HG03378 (cell line): Measurements from ENCODE around the gene SKIDA1.

Source experiments
- ATAC-seq: cut with Tn5 transposase; IDR thresholded peaks from one replicate; pipeline ENCODE4 v1.9.1; 2021; ENCODE audit warnings: mild to moderate bottlenecking, moderate library complexity; ENCODE audit not compliant: unreplicated experiment

The SKIDA1 gene

DNA sequence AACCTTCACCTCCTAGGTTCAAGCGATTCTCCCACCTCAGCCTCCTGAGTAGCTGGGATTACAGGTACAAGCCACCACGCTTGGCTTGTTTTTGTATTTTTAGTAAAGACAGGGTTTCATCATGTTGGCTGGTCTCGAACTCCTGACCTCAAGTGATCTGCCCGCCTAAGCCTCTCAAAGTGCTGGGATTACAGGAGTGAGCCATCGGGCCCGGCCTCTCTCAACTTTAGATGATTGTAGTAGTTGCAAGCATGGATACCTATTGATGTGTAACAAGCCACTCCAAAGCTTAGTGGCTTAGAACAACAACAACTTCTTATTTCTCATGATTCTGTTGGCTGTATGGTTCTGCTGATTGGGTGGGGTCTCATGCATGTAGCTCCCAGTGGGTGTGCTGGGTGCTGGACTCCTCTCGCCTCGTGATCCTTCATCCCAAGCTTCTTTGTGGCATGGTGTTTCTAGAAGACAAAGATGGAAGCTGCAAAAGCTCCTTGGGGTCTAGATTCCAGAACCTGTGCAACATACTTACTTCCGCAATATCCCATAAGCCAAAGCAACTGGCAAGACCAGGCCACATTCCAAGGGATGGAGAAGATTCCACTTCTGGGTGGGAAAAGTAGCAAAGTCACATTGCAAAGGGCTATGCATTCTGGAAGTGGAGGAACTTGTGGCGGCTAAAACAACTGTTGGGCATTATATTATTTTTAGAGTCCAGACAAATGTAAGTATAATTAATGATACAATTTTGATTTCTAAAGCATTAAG is 37.9 kb downstream of the SKIDA1 start:
- no peak for ATAC-seq

DNA sequence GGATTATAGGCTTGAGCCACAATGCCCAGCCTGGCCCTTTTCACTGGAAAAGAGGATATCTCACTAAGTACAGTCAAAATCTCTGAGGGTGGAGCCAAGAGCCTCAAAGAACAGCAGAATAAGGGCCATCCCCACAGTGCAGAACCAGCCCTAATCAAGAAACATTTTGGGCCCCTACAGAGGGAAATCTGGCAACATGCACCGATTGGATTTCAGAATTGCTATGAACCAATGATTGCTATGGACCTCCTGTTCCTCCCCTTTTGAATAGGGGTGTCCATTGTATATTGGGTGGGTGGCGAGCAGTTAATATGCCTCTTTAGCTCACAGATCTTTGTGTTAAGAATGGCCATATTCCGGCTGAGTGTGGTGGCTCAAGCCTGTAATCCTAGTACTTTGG is 42.7 kb downstream of the SKIDA1 start:
- ATAC-seq: no peak

DNA sequence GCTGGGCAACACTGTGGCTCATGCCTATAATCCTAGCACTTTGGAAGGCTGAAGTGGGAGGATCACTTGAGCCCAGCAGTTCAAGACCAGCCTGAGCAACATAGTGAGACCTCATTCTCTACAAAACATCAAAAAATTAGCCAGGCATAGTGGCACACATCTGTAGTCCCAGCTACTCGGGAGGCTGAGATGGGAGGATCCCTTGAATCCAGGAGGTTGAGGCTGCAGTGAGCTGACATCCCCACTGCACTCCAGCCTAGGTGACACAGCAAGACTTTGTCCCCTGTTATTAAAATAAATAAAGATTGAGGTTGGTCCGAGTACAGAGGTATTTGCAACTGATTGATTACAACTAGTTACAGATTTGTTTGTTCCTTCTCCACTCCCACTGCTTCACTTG is 44.1 kb downstream of the SKIDA1 start:
- no peak for ATAC-seq

DNA sequence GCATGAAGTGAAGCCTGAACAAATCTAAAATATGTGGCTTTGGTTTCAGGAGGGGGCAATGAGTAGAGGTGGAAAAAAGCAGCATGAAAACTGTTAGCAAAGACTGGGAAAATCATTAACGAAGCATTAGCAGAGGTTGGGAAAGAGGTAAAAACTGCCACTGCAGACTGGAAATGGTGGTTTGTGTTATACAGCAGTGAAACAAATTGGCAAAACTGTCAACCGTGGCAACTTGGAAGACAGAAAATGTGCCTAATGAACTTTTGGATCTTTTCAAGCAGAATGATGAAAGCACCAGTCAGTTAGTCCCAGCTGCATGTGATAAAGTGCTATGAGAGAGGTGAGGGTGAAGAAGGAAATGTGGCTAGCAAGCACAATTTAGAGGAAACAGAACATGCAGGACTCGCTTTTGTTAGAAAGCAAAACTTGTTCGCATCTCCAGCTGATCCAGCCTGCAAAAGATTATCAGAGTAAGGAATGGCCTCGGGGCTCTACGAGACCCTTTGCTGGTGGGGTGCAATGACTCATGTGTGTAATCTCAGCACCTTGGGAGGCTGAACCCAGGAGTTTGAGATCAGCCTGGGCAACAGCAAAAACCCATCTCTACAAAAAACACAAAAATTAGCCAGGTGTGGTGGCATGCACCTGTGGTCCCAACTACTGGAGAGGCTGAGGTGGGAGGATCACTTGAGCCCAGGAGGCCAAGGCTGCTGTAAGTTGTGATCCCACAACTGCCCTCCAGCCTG is 45.7 kb downstream of the SKIDA1 start:
- no peak for ATAC-seq

DNA sequence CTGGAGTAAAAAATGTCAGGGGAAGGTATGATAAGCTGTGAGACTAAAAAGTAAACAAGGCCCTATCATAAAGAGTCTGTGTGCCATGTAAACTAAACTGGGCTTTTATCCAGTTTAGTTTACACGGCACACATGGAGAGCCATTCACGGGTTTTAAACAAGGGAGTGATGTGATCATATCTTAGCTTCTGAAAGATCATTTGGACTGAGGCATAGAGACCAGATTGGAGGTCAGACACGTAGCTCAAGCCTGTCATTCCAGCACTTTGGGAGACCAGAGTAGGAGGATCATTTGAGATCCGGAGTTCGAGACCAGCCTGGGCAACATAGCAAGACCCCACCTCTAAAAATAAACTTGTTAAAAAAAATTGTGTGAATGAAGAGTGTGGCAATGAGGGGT is 50.1 kb downstream of the SKIDA1 start:
- no peak for ATAC-seq

DNA sequence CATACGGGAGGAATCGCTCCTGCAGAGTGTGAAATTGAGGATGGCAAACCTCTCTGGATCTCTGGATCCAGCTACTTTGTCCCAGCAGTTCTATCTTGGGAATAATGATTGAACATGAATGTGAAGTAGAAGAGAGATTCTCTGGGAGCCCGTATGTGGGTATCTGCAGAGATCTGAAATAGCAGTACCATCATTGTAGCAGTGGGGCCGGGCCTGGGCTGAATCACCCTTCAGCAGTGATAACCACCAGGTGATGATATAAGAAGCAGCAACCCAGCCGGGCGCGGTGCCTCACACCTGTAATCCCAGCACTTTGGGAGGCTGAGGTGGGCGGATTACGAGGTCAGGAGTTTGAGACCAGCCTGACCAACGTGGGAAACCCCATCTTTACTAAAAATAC is 51.9 kb downstream of the SKIDA1 start:
- no peak for ATAC-seq

DNA sequence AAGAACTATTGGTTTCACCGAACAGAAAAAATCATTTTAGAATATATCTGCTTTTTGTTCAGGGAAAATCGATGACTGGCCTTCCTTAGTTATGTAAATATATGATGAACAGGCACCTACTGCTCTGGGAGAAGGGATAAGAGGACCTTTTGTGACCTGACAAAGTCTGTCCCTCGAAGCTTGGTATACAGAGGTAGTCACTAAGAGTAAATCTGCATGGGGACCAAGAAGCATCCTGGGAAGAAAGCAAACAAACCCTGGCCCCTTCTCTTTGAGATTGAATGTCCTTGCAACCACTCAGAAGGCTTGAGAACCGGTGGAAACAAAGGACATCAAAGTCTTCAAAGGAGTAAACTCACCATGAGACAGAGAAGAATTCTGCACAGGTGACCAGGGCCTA is 52.3 kb downstream of the SKIDA1 start:
- ATAC-seq: no peak

DNA sequence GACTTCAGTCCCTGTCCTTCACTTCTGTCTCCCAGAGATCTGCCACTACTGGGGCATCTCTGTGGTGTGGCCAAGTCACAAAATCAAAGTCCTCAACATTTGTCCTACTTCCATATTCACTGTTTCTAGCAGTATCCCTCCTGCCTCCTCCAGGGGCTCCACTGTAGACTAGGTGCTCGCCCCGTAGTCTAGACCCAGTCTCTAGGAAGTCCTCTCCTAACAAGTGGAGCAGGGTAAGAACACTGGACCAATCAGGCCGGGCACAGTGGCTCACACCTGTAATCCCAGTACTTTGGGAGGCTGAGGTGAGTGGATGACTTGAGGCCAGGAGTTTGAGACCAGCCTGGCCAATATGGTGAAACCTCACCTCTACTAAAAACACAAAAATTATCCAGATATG is 57.4 kb downstream of the SKIDA1 start:
- ATAC-seq: no peak

DNA sequence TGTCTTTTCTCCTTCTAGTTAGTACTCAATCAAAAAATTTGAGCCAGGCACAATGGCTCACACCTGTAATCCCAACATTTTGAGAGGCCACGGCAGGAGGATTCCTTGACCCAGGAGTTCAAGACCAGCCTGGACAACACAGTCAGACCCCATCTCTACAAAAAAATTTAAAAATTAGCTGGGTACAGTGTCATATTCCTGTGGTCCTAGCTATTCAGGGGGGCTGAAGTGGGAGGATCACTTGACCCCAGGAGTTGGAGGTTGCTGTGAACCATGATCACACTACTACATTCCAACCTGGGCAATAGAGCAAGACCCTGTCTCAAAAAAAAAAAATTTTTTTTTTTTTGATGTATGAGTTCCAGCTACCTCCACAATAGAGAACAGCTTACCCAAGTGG is 57.8 kb downstream of the SKIDA1 start:
- no peak for ATAC-seq

DNA sequence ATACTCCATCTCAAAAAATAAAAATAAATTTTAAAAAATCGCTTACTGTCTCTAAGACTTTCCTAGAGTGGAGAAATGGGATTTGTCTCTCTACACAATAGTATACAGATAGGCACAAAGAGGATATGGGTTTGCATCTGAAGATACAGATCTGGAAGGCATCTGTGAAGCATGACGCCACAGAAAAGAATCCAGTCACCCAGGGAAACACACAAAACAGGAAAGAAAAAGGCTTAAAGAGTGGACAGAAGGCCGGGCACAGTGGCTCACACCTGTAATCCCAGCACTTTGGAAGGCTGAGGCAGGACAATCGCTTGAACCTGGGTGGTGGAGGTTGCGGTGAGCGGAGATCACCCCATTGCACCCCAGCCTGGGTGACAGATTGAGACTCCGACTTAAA is 61.3 kb downstream of the SKIDA1 start:
- ATAC-seq: no peak
